Measurements from ENCODE around the gene IGSF5. TPM values are rescaled to one million over a fixed set of nuclear protein-coding genes. Genes with fewer than 3 reads are reported as not detected.
A peak's percentile ranks its signal among the peaks of the same experiment; 100 is the strongest.
"Not testable (repeated sequence)": the region's sequence is repeated elsewhere in the genome, so short reads cannot be mapped to it uniquely, and the experiment has no call there.

The IGSF5 gene
- total RNA-seq, result not detected

DNA sequence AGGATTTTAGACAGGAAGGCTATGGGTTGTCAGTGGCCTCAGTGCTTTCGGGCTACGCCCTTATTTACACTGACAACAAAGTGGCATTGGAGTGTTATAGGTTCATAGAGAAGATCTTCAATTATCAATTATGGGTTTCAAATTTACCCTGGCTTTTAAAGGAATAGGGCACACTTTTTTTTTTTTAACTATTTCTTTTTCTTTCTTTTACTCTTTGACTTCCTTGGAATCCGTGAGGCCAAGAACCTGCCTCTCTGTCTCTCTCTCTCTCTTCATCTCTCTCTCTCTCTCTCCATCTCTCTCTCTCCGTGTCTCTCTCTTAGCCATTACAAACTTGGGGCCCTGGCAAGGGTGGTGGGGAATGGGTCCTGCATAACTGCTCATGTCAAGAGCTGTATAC is at the start of gene IGSF5:
Gene IGSF5, plus strand, starts transcription at position 301 of the 400 bp plus-strand sequence. CDS start 327 bp downstream, outside the sequence.
- H3K9me3 Mint-ChIP-seq; H3K27ac Mint-ChIP-seq; CTCF ChIA-PET; H3K4me1 Mint-ChIP-seq (ENCODE audit: low read depth); H3K27me3 Mint-ChIP-seq; H3K36me3 Mint-ChIP-seq; POLR2A ChIA-PET; DNase-seq; intact Hi-C loops (cut with micrococcal nuclease); H3K4me3 Mint-ChIP-seq: not testable (repeated sequence)

DNA sequence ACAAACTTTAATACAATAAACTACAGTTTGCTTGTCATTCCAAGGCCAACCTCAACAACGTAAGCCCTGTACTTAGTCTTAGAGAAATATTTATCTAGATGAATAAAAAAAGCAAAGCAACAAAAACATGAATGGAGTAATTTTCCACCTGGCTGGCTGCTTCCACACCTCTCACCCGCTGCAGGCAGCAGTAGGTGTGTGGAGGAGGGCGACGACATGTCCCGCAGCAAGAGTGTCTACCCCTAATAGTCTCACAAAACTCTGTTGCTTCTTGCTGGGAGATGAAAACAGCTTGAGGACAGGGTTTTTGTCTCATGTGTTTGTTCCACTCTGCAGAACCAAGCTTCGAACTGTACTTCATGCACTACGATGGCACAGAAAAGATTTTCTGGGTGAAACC is 48.8 kb upstream of the IGSF5 start:
- Mint-ChIP-seq H3K9me3 (no peaks in the 10 kb centered on the region), H3K4me3 (no peak overlapping the region), H3K4me1 (ENCODE audit: low read depth) (no peaks in the 10 kb centered on the region), H3K36me3 (no peaks in the 10 kb centered on the region), H3K27me3 (no peaks in the 10 kb centered on the region), H3K27ac (no peak overlapping the region)
- ChIA-PET POLR2A (no interaction called here), CTCF (no interaction called here)
- intact Hi-C loops (cut with micrococcal nuclease), result no loop called here
- no peak for DNase-seq

DNA sequence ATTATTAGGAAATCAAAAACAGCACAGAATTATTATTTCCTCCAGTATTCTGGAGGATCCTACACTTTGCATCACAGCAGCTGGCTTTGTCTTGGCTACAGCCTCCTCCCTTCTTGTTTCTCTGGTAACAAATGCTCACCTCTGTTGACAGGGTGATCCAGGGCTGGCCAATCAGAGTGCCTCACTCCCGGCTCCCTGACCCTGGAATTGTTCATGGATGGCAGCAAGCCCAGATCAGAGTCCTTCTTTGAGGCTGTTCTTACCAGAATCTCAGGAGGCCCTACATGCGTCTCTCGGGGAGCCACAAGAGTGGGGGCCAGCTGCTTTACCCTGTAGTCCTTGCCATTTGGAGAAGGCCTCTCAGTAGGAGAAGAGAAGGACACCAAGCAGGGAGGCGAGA is 48.4 kb upstream of the IGSF5 start:
- H3K9me3 Mint-ChIP-seq, result no peaks in the 10 kb centered on the region
- H3K4me1 Mint-ChIP-seq (ENCODE audit: low read depth), result no peaks in the 10 kb centered on the region
- ChIA-PET CTCF (no interaction called here), POLR2A (no interaction called here)
- no peak overlapping the region for H3K27ac Mint-ChIP-seq
- H3K27me3 Mint-ChIP-seq, result no peaks in the 10 kb centered on the region
- no peak overlapping the region for H3K4me3 Mint-ChIP-seq
- DNase-seq, result no peak
- no peaks in the 10 kb centered on the region for H3K36me3 Mint-ChIP-seq
- intact Hi-C loops (cut with micrococcal nuclease), result no loop called here

DNA sequence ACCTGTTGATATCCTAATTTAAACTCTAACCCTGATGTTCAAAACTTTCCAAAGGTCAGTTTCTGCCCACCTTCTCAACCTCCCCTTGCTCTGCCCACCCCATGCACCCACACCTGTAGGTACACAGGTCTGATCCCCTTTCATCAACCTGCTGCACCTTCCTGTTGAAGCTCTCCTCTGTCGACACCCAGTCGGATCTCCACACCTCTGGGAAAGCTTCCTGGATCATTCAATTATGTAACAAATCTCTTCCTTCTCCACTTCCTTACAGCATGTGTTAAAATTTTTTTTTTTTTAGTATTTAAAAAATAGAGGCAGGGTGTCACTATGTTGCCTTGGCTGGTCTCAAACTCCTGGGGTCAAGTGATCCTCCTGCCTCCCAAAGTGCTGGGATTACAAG is 44.7 kb upstream of the IGSF5 start:
- H3K27ac Mint-ChIP-seq, result no peak overlapping the region
- no peaks in the 10 kb centered on the region for H3K27me3 Mint-ChIP-seq
- no peaks in the 10 kb centered on the region for H3K4me1 Mint-ChIP-seq (ENCODE audit: low read depth)
- intact Hi-C loops (cut with micrococcal nuclease), result no loop called here
- DNase-seq, result no peak
- H3K9me3 Mint-ChIP-seq, result peaks cover 10% of the 10 kb centered on the region
- no peak overlapping the region for H3K4me3 Mint-ChIP-seq
- POLR2A ChIA-PET, result no interaction called here
- no peaks in the 10 kb centered on the region for H3K36me3 Mint-ChIP-seq
- CTCF ChIA-PET, result no interaction called here

DNA sequence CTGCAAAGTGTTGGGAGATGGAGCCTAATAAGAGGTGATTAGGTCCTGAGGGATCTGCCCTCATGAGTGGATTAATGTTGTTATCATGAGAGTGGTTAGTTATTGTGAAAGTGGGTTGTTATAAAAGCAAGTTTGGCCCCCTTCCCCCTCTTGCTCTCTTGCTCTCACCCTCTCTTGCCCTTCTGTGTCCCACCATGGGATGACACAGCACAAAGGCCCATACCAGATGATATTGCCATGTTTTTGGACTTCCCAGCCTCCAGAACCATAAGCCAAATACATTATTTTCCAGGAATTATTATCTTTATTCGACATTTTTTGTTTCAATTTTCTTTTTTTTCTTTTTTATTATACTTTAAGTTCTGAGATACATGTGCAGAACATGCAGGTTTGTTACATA is 41.4 kb upstream of the IGSF5 start:
- DNase-seq, result no peak
- ChIA-PET CTCF (no interaction called here), POLR2A (no interaction called here)
- Mint-ChIP-seq H3K4me3 (no peak overlapping the region), H3K36me3 (no peaks in the 10 kb centered on the region), H3K9me3 (peaks cover 10% of the 10 kb centered on the region), H3K4me1 (ENCODE audit: low read depth) (no peaks in the 10 kb centered on the region), H3K27me3 (peaks cover 5% of the 10 kb centered on the region), H3K27ac (no peak overlapping the region)
- intact Hi-C loops (cut with micrococcal nuclease), result no loop called here

DNA sequence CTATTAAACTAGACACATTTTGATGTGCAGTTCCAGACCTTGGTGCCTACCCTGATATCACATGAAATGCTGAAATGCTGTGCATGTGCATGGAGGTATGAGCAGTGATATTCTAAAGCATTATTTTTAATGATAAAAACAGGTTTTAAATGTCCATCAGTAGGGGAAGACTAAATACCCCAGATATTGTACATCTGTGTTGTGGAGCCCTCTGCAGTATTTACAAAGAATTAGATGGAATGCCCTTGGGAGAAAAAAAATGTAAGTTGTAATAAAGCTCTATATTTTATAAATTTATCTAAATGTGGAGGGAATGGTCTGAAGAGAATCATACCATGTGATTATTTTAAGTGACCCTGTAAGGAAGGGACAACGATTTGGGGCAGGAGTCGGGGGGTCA is 39.1 kb upstream of the IGSF5 start:
- ChIA-PET CTCF (interaction anchor here (0.9 kb wide), 1 partner anchor 9 kb away, joined by 3 read pairs; no protein-coding TSS in a partner anchor), POLR2A (no interaction called here)
- no peak overlapping the region for H3K27ac Mint-ChIP-seq
- intact Hi-C loops (cut with micrococcal nuclease), result no loop called here
- H3K9me3 Mint-ChIP-seq, result peaks cover 10% of the 10 kb centered on the region
- no peaks in the 10 kb centered on the region for H3K36me3 Mint-ChIP-seq
- DNase-seq, result no peak
- no peak overlapping the region for H3K4me3 Mint-ChIP-seq
- peaks cover 5% of the 10 kb centered on the region for H3K27me3 Mint-ChIP-seq
- no peaks in the 10 kb centered on the region for H3K4me1 Mint-ChIP-seq (ENCODE audit: low read depth)

DNA sequence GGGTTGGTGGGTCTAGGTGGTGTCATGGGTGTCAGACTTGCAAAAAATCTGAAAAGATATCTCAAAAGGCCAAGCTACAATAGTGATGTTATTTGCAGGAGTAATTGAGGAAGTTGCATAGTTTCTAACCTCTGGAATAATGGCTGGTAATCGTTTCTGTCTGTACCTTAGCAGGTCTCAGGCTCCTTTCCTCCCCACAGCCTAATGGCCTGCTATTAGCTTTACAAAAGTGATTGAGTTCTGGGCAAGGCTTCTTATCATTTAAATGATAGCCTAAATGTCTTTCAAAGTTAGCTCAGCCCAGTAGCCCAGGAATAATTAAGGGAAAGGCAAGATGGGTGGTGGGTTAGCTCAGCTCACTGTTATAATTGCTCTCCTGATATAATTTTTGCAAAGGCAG is 37.7 kb upstream of the IGSF5 start:
- Mint-ChIP-seq H3K27me3 (peaks cover 5% of the 10 kb centered on the region), H3K4me3 (no peak overlapping the region), H3K36me3 (no peaks in the 10 kb centered on the region), H3K4me1 (ENCODE audit: low read depth) (no peaks in the 10 kb centered on the region), H3K9me3 (peaks cover 10% of the 10 kb centered on the region), H3K27ac (no peak overlapping the region)
- CTCF ChIA-PET, result no interaction called here
- intact Hi-C loops (cut with micrococcal nuclease), result no loop called here
- POLR2A ChIA-PET, result no interaction called here
- DNase-seq, result no peak

DNA sequence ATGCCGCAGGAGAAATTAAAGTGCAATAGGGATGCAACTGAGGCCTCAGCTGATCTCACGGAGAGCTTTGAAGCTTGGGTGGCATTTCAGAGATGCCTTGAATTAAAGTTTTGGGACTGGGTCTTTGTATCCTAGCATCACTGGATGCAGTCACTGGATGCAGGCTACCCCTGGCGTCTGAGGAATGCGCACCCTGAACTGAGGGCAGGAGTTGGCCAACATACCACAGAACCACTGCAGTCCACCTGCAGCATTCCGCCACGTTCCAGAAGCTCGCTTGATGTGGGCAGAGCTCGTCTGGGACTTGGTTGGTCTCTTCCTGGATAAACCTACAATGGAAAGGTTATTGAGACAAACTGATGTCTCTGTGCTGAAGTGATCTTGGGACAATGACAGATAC is 34.1 kb upstream of the IGSF5 start:
- Mint-ChIP-seq H3K4me1 (ENCODE audit: low read depth) (no peaks in the 10 kb centered on the region), H3K36me3 (no peaks in the 10 kb centered on the region), H3K9me3 (no peaks in the 10 kb centered on the region), H3K27ac (no peak overlapping the region), H3K27me3 (peaks cover 5% of the 10 kb centered on the region), H3K4me3 (no peak overlapping the region)
- ChIA-PET CTCF (no interaction called here), POLR2A (no interaction called here)
- DNase-seq, result no peak
- intact Hi-C loops (cut with micrococcal nuclease), result no loop called here

DNA sequence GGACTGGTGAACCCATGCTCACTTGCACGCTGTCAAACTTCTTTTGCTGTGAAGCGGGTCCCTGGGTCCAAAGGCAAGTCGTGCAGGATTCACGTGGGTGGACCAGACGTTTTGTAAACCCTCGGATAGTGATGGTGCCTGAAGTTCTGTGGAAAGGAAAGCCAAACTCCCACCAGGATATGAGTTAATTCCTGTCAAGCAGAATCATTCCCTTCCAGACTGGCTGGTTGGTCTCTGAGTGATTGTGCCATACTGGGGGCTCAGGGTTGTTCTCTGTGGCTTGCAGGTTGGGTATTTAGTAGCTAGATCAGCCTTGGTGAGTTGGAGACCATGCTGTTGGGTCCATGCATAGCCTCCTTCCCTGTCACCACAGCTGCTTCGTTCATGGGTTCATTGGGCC is 32.7 kb upstream of the IGSF5 start:
- intact Hi-C loops (cut with micrococcal nuclease), result no loop called here
- no peak overlapping the region for H3K27ac Mint-ChIP-seq
- CTCF ChIA-PET, result interaction anchor here (1.8 kb wide), 1 partner anchor 194 kb away, joined by 11 read pairs; no protein-coding TSS in a partner anchor
- H3K4me3 Mint-ChIP-seq, result no peak overlapping the region
- no peaks in the 10 kb centered on the region for H3K36me3 Mint-ChIP-seq
- no peaks in the 10 kb centered on the region for H3K4me1 Mint-ChIP-seq (ENCODE audit: low read depth)
- H3K27me3 Mint-ChIP-seq, result peaks cover 3% of the 10 kb centered on the region
- POLR2A ChIA-PET, result no interaction called here
- no peak for DNase-seq
- no peaks in the 10 kb centered on the region for H3K9me3 Mint-ChIP-seq

DNA sequence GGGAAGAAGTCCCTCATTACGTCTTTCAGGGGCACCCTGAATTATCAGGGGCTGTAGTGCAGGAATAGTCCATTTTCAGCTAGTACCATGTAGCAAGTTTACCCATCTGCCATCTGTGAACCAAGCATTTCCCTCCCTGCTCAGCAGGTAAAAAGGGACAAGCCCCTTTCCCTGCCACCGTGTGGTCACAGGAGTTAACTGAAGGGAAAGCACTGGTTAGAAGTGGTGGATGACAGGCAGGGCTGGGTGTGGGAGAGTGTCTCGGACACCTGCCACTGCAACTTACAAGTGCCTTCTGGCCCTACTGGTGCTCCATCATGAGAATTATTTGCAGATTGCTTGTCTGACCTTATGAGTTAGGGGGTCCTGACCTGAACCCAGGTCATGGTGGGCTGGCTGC is 32.0 kb upstream of the IGSF5 start:
- no peak overlapping the region for H3K27ac Mint-ChIP-seq
- H3K36me3 Mint-ChIP-seq, result no peaks in the 10 kb centered on the region
- CTCF ChIA-PET, result interaction anchor here (1.2 to 1.8 kb wide), 2 partner anchors 195 kb away, joined by 7 to 11 read pairs; no protein-coding TSS in a partner anchor
- no peaks in the 10 kb centered on the region for H3K27me3 Mint-ChIP-seq
- no peak overlapping the region for H3K4me3 Mint-ChIP-seq
- intact Hi-C loops (cut with micrococcal nuclease), result no loop called here
- no peaks in the 10 kb centered on the region for H3K9me3 Mint-ChIP-seq
- H3K4me1 Mint-ChIP-seq (ENCODE audit: low read depth), result no peaks in the 10 kb centered on the region
- POLR2A ChIA-PET, result no interaction called here
- DNase-seq, result no peak

DNA sequence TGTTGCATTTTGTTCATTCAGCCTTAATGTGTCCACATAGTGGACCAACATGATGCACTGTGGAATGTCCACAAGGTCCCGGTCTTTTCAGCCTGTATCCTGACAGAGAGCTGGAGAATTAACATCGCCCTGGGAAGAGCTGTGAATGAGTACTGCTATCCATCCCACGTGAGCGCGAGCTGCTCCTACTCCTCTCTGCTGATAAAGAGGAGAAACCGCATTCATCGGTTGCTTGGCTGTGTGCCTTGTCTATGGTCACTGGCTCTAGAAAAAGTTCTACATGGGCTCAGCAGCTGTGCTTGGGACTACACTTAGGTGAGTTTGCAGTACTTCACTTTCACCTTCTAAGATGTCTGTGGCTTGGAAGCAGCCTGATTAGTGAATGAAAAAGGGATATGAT is 31.1 kb upstream of the IGSF5 start:
- H3K4me1 Mint-ChIP-seq (ENCODE audit: low read depth), result no peaks in the 10 kb centered on the region
- no peak overlapping the region for H3K4me3 Mint-ChIP-seq
- H3K27ac Mint-ChIP-seq, result no peak overlapping the region
- intact Hi-C loops (cut with micrococcal nuclease), result no loop called here
- ChIA-PET CTCF (interaction anchor here (0.8 to 1.2 kb wide), 2 partner anchors 190 to 196 kb away, joined by 3 to 7 read pairs; no protein-coding TSS in a partner anchor), POLR2A (no interaction called here)
- DNase-seq, result no peak
- H3K27me3 Mint-ChIP-seq, result peaks cover 1% of the 10 kb centered on the region
- no peaks in the 10 kb centered on the region for H3K36me3 Mint-ChIP-seq
- no peaks in the 10 kb centered on the region for H3K9me3 Mint-ChIP-seq

DNA sequence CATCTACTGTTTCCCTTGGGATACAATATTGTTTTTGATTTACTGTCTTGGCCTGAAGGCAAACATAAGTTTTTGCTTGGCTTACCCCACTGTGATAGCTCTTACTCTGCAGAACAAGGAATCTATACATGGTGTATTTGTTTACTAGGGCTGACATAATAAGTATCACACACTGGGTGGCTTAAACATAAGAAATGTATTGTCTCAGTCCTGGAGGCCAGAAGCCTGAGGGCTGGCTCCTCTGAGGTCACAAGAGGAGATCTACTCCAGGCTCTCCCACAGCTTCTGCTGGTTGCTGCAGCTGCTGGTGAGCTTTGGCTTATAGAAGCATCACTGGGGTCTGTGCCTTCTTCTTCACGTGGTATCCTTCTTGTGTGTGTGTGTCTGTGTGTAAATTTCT is 30.7 kb upstream of the IGSF5 start:
- POLR2A ChIA-PET, result no interaction called here
- Mint-ChIP-seq H3K4me3 (no peak overlapping the region), H3K27ac (no peak overlapping the region), H3K4me1 (ENCODE audit: low read depth) (no peaks in the 10 kb centered on the region), H3K36me3 (no peaks in the 10 kb centered on the region), H3K27me3 (peaks cover 1% of the 10 kb centered on the region), H3K9me3 (no peaks in the 10 kb centered on the region)
- no peak for DNase-seq
- CTCF ChIA-PET, result interaction anchor here (0.8 to 1.2 kb wide), 2 partner anchors 191 to 196 kb away, joined by 3 to 7 read pairs; no protein-coding TSS in a partner anchor
- intact Hi-C loops (cut with micrococcal nuclease), result no loop called here

DNA sequence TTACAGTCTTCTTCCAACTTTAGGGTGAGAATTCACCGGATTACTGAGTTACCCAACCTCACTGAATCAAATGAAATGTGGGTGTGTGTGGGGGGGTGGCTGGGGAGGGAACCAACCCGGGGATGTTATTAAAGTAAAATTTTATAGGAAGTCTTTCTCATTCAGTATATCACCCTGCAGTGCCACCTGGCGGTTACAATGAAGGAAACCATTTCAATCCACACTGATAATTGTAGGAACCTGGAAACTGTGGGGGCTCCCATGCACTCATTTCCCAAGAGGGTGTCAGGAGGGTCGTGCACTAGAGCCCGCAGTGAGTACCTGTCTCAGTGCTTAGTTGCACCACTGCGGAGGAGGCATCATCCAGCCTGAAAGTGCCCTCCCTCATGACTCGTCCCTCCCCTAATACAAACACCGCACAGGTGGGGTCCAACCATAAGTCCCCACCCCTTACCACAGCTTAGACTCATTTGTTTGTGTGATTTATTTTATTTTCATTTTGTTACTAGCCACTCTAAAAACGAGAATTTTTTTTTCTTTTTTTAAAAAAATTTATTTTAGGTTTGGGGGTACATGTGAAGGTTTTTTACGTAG is 29.1 kb upstream of the IGSF5 start:
- no peak overlapping the region for H3K4me3 Mint-ChIP-seq
- peak; percentile 43 for DNase-seq
- no peak overlapping the region for H3K27ac Mint-ChIP-seq
- POLR2A ChIA-PET, result no interaction called here
- intact Hi-C loops (cut with micrococcal nuclease), result no loop called here
- CTCF ChIA-PET, result interaction anchor here (0.9 to 2.7 kb wide), 5 partner anchors 8 to 198 kb away, joined by 3 to 19 read pairs (median 3); no protein-coding TSS in a partner anchor
- H3K4me1 Mint-ChIP-seq (ENCODE audit: low read depth), result no peaks in the 10 kb centered on the region
- H3K27me3 Mint-ChIP-seq, result peaks cover 1% of the 10 kb centered on the region
- no peaks in the 10 kb centered on the region for H3K9me3 Mint-ChIP-seq
- no peaks in the 10 kb centered on the region for H3K36me3 Mint-ChIP-seq

Data from activated CD4-positive, alpha-beta memory T cell treated with anti-CD3 and anti-CD28 coated beads for 36 hours (primary cell).